ENCODE measurements around the gene UBE3C.
"Not testable (repeated sequence)": the region's sequence is repeated elsewhere in the genome, so short reads cannot be mapped to it uniquely, and the experiment has no call there.

UBE3C gene

GRCh38 chr7:157241631-157242030 is 102.9 kb downstream of the UBE3C start:
- no peak for DNase-seq

DNA sequence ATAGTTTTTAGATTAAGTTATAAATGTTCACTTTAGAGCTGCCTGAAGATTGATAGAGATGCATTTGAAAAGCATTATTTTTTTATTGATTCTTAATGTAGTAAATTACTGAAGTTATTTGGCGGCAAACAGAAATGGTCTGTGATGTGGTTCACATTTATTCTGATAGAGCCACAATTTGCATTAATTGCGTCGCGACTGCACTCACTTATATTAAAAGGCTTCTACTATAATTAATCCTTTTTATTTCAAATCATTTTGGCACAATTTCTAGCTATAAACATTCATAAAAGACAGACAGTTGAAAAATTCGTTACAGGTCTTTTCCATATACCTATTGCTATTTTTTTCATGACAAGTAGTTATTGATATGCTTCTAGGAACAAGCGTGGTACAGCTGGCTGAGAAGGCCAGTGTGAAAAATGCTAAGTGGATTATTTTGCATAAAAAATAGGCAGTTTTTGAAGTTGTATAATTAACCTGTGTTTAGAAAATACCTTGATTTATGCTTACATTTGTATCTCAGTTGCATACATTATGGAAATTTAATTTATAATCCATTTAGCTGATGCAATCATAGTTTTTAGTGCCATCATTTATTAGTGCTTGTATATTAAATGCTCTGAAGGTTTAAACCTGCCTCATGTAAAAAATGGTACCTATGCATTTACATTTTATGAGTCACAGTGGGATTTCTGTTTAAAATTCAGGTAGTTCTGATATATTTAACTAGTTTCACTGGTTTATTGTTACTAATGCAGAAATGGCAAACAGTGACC is 106.0 kb downstream of the UBE3C start:
- no peak for DNase-seq

DNA sequence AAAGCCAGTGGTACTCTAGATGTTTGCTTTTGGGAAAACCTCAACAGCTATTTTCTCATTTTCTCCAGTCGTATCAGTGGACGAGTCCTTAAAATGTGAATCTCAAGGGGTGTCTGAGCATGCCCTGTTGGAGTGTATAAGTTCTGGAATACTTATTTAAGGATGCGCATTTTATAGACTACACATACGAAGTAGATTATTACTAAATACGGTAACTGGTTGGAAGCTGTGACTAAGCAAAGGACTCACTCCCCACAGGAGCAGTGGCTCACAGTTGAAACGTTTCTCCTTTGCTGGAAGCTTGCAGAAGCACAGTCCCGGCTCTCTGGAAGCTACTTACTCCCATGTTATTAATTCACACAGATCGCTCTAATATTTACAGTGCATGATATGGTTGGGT is 107.3 kb downstream of the UBE3C start:
- no peak for DNase-seq

DNA sequence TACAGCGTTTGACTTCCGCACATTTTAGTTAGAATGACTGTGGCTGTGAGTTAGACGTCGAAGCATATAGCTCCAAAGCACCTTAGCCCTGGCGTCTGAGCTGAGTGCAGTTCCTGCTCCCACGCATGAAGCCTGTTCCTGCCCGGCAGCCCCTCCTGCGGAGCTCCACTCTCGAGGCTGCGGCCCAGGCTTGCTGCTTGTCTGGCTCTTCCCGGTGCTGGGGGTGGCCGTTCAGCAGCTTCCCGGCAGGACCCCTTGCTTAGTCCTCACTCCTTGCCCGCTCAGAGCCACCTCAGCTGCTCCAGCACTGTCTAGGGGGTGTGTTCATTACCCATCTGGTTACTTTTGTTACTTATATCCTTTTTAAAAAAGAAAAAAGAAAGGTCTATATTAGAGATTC is 109.9 kb downstream of the UBE3C start:
- no peak for DNase-seq

GRCh38 chr7:157250605-157251228 is 112.0 kb downstream of the UBE3C start:
- peak; percentile 18 for DNase-seq

DNA sequence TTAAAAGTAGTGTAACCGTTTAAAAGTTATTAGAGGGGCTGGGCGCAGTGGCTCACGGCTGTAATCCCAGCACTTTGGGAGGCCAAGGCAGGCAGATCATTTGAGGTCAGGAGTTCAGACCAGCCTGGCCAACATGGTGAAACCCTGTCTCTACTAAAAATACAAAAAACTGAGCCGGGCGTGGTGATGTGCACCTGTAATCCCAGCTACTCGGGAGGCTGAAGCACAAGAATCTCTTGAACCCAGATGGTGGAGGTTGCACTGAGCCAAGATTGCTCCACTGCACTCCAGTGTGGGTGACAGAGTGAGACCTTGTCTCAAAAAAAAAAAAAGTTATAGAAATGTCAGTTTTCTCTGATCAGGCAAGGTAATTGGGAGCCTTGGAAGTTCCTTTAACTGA is 113.1 kb downstream of the UBE3C start:
- not testable (repeated sequence) for DNase-seq

GRCh38 chr7:157253850-157254249 is 115.1 kb downstream of the UBE3C start:
- peak; percentile 87 for DNase-seq

- DNase-seq = not testable (repeated sequence)
Measured at GRCh38 chr7:157254781-157255180, 116.1 kb downstream of the UBE3C start.

- DNase-seq = no peak
Measured at GRCh38 chr7:157255201-157255606, 116.5 kb downstream of the UBE3C start.

DNA sequence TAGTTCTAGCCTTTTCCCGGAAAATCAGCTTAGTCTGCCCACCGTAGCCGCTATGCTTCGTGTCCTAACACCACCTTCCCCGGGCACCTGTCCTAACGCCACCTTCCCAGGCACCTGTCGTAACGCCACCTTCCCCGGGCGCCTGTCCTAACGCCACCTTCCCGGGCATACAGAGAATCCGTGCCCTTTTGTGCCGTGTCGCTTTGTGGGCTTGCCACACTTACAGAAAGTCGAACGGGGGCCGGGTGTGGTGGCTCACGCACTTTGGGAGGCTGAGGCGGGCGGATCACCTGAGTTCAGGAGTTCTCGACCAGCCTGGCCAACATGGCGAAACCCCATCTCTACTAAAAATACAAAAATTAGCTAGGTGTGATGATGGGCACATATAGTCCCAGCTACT is 124.4 kb downstream of the UBE3C start:
- DNase-seq = no peak

DNA sequence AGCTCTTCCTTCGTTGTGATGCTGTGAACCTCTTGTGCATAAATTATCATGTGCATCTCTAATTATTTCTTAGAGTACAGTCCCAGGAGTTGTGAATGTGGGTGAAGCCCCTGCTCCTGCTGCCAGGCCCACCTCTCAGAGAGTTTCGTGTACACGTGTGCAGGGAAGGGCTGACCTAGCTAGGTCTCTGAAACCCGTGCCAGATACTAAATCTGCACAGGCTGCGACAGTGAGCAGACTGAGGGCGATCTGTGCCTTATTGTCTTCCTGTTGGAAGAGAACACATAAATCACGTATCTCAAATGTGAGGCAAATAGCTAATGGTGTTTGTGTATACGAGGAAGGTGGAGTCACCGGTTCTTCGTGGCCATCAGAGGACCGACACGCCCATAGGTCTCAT is 126.3 kb downstream of the UBE3C start:
- no peak for DNase-seq

GRCh38 chr7:157266272-157266671 is 127.5 kb downstream of the UBE3C start:
- no peak for DNase-seq

GRCh38 chr7:157267516-157267915 is 128.8 kb downstream of the UBE3C start:
- DNase-seq = no peak

DNA sequence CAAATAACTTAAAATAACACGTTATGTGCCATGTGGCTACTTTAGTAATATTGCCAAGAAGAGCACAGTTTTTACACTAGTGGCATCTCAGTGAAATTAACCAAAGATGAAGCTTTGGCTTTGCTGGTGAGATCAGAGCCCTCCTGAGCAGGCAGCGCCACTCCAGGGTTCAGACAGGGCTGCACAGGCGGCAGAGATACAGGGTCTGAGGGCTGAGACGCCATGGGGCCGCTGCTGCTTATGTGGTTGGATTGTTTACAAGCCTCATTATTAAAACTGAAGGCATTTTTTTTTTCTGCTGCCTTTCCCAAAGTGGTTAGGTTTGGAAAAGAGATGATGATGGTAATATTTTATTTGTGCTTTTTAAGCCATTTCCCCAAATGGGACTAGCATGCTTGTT is 129.2 kb downstream of the UBE3C start:
- DNase-seq = no peak

DNA sequence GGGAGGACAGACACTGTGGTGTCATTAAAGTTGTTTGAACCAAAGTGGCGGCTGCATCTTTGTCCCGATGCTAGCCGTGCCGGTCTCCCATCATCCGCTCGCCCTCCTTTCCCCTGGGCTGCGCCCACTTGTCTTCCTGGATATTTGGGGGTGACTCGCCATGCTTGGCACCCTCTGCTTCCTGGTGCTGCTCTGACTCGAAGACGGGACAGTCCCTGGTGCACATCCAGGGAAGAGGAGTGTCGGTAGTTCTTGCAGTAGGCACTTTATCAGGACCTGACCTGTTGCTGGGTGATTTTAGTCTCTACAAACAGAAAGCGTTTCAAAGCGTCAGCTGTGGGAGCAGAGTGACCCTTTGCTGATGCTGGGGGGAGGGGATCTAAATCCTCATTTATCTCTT is 129.8 kb downstream of the UBE3C start:
- DNase-seq = no peak

DNA sequence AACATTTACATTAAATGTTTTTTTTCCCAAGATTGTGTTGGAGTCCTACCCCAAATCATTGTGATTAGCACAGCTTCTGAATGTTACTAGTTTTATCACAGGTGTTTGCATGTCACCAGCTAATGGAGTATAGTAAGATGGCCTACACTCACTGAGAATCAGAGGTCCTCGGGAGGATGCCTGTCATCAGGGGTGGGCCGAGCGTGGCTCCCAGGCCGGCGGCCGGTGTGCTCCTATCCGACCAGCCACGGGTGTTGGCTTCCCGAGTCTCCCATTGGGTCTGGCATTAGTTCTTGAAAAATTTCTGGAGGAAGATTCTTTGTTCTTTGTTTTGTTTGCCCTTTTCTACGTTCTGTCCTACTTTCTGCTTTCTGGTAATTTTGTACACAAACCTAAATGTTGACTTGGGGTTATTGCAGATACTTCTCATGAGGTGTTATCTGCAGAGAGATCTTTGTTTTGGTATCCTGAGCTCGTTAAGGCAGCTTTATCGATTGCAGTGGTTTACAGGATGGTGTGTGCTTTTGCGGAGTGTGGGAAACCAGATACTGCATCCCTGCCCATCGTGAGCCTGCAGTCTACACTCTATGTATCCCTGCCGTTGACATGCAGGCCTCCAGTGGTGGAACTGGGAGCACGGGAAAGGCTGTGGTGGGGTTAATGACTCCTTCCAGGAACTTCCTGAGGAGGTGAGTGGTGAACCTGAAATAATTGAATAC is 130.8 kb downstream of the UBE3C start:
- no peak for DNase-seq

- DNase-seq = no peak
Measured at GRCh38 chr7:157270060-157270444, 131.3 kb downstream of the UBE3C start.

GRCh38 chr7:157271315-157271990 is 132.7 kb downstream of the UBE3C start:
- DNase-seq = no peak

DNA sequence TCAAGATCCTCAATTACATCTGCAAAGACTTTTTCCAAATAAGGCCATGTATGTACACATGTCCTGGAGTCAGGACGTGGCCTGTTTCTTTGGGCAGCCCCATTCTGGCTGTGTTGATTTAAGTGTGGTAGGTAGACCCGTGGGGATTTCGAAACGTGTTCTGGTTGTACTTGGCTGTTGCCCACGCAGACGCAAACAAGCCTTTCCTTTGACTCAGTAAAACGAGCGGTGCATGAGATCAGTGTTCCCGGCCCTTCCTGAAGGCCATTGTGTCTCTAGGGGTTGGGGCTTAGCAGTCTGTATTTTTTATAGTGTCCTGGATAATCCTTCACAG is 133.2 kb downstream of the UBE3C start:
- no peak for DNase-seq

- no peak for DNase-seq
Measured at GRCh38 chr7:157272351-157273207, 133.9 kb downstream of the UBE3C start.

DNA sequence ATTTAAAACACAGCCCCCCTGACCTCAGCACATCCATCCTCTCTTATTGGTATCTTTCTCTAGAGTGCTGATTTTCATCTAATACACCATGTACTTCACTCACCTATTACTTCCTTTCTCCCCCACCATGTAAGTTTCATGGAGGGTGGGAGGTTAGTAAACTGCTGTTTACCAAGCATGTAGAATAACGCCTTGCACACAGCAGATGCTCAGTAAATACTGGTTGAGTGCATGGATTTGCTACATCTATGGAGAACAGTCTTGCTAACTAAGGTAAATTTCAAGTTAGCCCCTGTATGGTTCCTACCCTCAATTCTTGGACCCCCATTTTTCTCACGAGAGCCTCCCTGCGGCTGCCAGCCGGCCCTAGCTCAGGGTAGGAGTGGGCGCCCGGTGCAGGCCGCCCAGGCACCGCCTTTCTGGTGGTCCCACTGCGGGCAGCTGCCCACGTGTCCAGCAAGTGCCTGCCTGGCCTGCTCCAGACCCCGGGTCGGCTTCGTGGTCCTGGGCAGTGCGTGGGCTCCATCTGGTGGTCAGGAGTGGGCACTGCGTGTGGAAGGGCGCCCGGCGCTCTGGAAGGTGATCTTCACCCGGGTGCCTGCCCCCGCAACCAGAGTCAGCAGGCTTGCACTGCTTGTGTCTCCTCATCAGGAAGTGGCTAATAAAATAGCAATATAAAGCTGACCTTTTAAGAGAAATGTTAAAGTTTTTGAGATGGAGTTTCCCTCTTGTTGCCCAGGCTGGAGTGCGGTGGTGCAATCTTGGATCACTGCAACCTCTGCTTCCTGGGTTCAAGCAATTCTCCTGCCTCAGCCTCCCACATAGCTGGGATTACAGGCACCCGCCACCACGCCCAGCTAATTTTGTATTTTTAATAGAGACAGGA is 134.7 kb downstream of the UBE3C start:
- DNase-seq = peak; percentile 44

Data from NCI-H1105 treated with DMSO at 0.1 percent for 48 hours (cell line).